AG04450 (cell line): Measurements from ENCODE around the gene FRMPD4. TPM values are rescaled to one million over a fixed set of nuclear protein-coding genes. Genes with fewer than 3 reads are reported as not detected.

Experiments
- CTCF ChIA-PET: fragments of 300-600, 350-600 bp; formaldehyde crosslinking; extraction: SDS; loops from one replicate; lab custom pipeline; 2022; ENCODE audit warnings: antibody characterized with exemption, inconsistent platforms; lab: Charles Lee
- POLR2A ChIA-PET: fragments of 350-600 bp; formaldehyde crosslinking; extraction: SDS; loops from one replicate; lab custom pipeline; 2021; ENCODE audit warnings: antibody characterized with exemption, inconsistent platforms; lab: Yijun Ruan, JAX
- DNase-seq: peaks from one replicate; pipeline ENCODE4 v3.0.0-alpha.2; 2011; ENCODE audit warnings: low read depth, low spot score
- H3K27ac ChIP-seq: one replicate; pipeline ENCODE4 v1.5.1; 2012; ENCODE audit warnings: low read depth, low read length, control low read depth
- H3K27me3 ChIP-seq: one replicate; pipeline ENCODE4 v1.6.0; 2012; ENCODE audit warnings: low read length; ENCODE audit not compliant: control insufficient read depth, insufficient read depth
- H3K4me3 ChIP-seq: 2 replicates; pipeline ENCODE4 v1.5.1; 2011; ENCODE audit warnings: mild to moderate bottlenecking, low read depth, low read length, control low read depth
- H3K9me3 ChIP-seq: 2 replicates; pipeline ENCODE4 v1.5.1; 2012; ENCODE audit warnings: low read length; ENCODE audit not compliant: control insufficient read depth, insufficient read depth
- CTCF ChIP-seq: IDR thresholded peaks from 2 replicates; pipeline ENCODE4 v1.5.1; 2011; ENCODE audit warnings: low read depth, low read length, control low read depth, inconsistent platforms
- polyA plus RNA-seq: library from polyadenylated mRNA; depleted of rRNA; stranded (reverse); fragments of >200 nt; gene quantifications from 2 replicates; pipeline ENCODE4 v1.2.3, GENCODE V29; 2011

FRMPD4 gene
- polyA plus RNA-seq, 1 experiment, result 2.7 TPM

DNA sequence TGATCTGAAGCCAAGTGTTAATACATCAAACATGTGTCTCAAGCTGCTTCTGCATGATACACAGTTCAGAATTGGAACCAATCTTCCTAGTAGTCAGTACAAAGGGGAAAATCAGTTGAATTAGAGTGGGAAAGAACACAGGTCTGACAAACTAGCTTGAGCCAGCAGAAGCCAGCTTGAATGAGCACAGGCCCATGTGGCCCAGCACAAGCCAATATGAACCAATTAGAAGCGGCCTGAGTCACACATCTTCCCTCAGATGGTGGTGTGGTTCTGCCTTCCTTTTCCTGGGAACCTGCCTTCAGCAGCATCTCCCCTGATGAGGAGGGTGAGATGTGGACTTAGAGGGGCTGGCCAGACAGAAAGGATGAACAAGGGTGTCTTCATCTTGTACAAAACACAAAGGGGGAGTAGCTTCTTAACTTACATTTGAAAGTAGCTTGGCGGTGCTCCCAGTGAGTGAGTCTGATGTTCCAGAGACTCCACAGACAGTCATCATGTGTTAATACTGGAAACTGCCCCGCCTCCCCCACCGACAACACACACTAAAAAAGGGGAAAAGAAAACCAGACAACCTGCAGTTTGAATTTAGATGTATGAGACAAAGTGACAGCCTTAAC, 72.0 kb downstream of the FRMPD4 start:
- DNase-seq, result no peak
- Histone ChIP-seq H3K27ac (no peak overlapping the region), H3K27me3 (no peaks in the 10 kb centered on the region), H3K9me3 (no peaks in the 10 kb centered on the region), H3K4me3 (no peak overlapping the region)
- CTCF ChIA-PET, result no interaction called here
- no peak for TF ChIP-seq CTCF
- POLR2A ChIA-PET, result interaction anchor here (1.1 kb wide), 1 partner anchor 231 kb away, joined by 3 read pairs; no protein-coding TSS in a partner anchor

DNA sequence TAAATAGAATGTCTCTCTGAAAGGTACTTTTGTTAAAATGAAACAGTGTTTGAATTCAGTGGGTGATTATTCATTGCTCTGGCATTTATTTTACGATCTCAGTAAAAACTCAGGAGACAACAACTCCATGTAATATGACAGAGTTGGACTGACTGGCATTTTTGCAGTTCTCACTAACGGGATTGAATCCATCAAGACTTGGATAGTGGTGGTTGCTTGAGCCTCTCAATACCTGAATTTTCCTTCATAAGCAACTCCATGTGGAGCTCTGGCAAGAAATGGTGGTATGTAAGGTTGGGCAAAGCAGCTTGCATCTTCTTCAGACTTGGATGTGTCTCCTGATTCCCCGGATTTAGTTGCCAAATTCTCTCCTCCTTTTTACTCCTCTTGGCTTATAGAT, 72.7 kb downstream of the FRMPD4 start:
- no peak for DNase-seq
- no peak overlapping the region for H3K27ac ChIP-seq
- H3K9me3 ChIP-seq, result no peaks in the 10 kb centered on the region
- ChIA-PET CTCF (no interaction called here), POLR2A (interaction anchor here (1.1 kb wide), 1 partner anchor 231 kb away, joined by 3 read pairs; no protein-coding TSS in a partner anchor)
- no peaks in the 10 kb centered on the region for H3K27me3 ChIP-seq
- TF ChIP-seq CTCF, result no peak
- H3K4me3 ChIP-seq, result no peak overlapping the region

GRCh38 chrX:12223650-12224049, 85.4 kb downstream of the FRMPD4 start:
- Histone ChIP-seq H3K27ac (no peak overlapping the region), H3K9me3 (no peaks in the 10 kb centered on the region), H3K4me3 (no peak overlapping the region), H3K27me3 (no peaks in the 10 kb centered on the region)
- no peak for TF ChIP-seq CTCF
- no peak for DNase-seq
- ChIA-PET CTCF (no interaction called here), POLR2A (no interaction called here)

- Histone ChIP-seq H3K4me3 (no peak overlapping the region), H3K27ac (no peak overlapping the region), H3K9me3 (no peaks in the 10 kb centered on the region), H3K27me3 (no peaks in the 10 kb centered on the region)
- DNase-seq, result no peak
- ChIA-PET POLR2A (no interaction called here), CTCF (no interaction called here)
- no peak for TF ChIP-seq CTCF
Measured at GRCh38 chrX:12225107-12225506, 86.8 kb downstream of the FRMPD4 start.

DNA sequence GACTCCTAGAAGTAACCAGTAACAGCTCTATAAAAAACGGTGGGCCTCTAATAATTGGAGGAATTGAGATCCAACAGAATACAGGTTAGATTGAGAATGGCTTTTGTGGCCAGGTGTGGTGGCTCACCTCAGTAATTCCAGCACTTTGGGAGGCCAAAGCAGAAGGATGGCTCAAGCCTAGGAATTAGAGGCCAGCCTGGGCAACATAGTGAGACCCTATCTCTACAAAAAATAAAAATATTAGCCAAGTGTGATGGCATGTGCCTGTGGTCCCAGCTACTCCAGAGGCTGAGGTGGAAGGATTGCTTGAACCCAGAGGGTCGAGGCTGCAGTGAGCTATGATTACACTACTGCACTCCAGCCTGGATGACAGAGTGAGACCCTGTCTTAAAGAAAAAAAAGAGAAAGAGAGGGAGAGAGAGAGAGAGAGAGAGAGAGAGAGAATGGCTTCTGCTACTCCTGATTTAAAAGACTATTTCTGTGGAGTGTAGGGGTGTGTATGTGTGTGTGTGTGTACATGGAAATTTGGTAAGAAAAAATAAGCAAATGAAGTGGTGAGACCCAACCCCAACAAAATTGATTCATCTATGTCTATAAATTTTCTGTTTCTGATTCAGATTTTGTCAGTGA, 89.3 kb downstream of the FRMPD4 start:
- Histone ChIP-seq H3K27me3 (no peaks in the 10 kb centered on the region), H3K4me3 (no peak overlapping the region), H3K27ac (no peak overlapping the region), H3K9me3 (no peaks in the 10 kb centered on the region)
- CTCF ChIA-PET, result interaction anchor here (0.6 kb wide), 1 partner anchor 14 kb away, joined by 3 read pairs; no protein-coding TSS in a partner anchor
- no peak for TF ChIP-seq CTCF
- POLR2A ChIA-PET, result no interaction called here
- DNase-seq, result no peak
